ENCODE results near the gene FGF4.

DNA sequence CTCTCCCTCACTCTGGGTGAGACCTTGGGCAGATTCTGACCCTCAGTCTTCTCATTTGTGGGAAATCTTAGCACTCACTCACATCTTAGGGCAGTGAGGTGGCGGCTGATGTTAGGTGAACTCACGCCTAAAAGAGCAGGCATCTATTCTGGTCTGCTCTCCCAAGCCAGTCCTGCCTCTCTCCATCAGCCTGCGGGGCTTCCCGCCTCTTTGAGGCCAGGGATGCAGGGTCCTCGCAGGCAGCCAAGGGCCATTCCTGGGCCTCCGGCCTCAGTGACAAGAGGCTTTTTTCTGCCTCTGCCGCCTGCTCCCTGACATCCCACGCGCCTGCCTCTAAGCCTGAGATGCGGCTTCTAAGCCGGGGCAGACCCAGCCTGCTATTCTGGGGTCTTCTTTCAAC, 13.8 kb upstream of the FGF4 start:
- TF ChIP-seq, protein P1, sequence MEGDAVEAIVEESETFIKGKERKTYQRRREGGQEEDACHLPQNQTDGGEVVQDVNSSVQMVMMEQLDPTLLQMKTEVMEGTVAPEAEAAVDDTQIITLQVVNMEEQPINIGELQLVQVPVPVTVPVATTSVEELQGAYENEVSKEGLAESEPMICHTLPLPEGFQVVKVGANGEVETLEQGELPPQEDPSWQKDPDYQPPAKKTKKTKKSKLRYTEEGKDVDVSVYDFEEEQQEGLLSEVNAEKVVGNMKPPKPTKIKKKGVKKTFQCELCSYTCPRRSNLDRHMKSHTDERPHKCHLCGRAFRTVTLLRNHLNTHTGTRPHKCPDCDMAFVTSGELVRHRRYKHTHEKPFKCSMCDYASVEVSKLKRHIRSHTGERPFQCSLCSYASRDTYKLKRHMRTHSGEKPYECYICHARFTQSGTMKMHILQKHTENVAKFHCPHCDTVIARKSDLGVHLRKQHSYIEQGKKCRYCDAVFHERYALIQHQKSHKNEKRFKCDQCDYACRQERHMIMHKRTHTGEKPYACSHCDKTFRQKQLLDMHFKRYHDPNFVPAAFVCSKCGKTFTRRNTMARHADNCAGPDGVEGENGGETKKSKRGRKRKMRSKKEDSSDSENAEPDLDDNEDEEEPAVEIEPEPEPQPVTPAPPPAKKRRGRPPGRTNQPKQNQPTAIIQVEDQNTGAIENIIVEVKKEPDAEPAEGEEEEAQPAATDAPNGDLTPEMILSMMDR (conservative IDR thresholded peaks at IDR 0.05; ENCODE audit: low read depth, low read length) = no peak
- no peak for TF ChIP-seq EZH2 (IDR thresholded peaks at IDR 0.05; ENCODE audit: borderline replicate concordance, low read depth, low read length, poor library complexity, severe bottlenecking)
